Endothelial cell of umbilical vein (primary cell): Measurements from ENCODE around the gene DRD1.

Experiments
- CTCF ChIP-seq, 2 donors: IDR thresholded peaks; 1 replicate in 1 of 2; 2 replicates in 1 of 2; pipeline ENCODE4 v1.5.1; 2011; ENCODE audit warnings: low read length in 2 of 2, mild to moderate bottlenecking in 2 of 2, moderate library complexity in 2 of 2, control low read depth in 1 of 2, inconsistent platforms in 1 of 2, low read depth in 1 of 2; ENCODE audit not compliant: insufficient read depth in 1 of 2; ENCODE audit errors: extremely low read depth in 1 of 2
- EZH2 ChIP-seq: IDR thresholded peaks from 2 replicates; pipeline ENCODE4 v1.6.1; 2012; ENCODE audit warnings: borderline replicate concordance, low read depth, mild to moderate bottlenecking, moderate library complexity, low read length, inconsistent platforms; ENCODE audit not compliant: severe bottlenecking
- MYC ChIP-seq: IDR thresholded peaks from one replicate; pipeline ENCODE4 v1.6.1; 2011; ENCODE audit warnings: mild to moderate bottlenecking, low read depth, low read length
- POLR2A ChIP-seq: IDR thresholded peaks from 2 replicates; pipeline ENCODE4 v1.6.1; 2012; ENCODE audit warnings: low read depth, mild to moderate bottlenecking, control low read depth, low read length
- POLR2AphosphoS5 ChIP-seq: IDR thresholded peaks from 2 replicates; pipeline ENCODE4 v1.6.1; 2012; ENCODE audit warnings: low read depth, mild to moderate bottlenecking, control low read depth, low read length, moderate library complexity; ENCODE audit not compliant: insufficient read depth
- TF ChIP-seq, protein P1 (sequence below): IDR thresholded peaks from 2 replicates; pipeline ENCODE4 v1.6.1; 2011; ENCODE audit not compliant: insufficient read depth, insufficient read length

DNA sequence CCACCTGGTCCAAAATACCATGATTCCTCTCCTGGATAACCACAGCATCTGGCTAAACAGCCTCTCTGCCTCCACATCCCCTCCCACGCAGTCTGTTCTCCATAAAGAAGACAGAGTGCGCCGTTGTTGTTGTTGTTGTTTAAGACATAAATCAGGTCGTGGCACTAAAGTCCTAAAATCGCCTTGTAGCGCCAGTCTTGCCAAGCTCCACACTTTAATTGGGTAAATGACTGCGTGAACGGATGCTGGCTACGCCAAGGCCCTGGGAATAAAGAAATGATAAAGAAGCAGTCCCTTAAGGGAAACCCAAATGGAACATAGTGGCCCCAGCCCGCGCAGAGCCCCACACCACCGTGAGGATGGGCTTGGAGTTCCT, 34.0 kb upstream of the DRD1 start:
- TF ChIP-seq CTCF (IDR thresholded peaks at IDR 0.05; ENCODE audit: extremely low read depth in 1 of 2, insufficient read depth in 1 of 2, low read depth in 1 of 2, low read length in 2 of 2): no peak
- no peak for TF ChIP-seq POLR2A
- no peak for TF ChIP-seq MYC
- TF ChIP-seq EZH2: no peak
- no peak for TF ChIP-seq POLR2AphosphoS5
- TF ChIP-seq, protein P1, sequence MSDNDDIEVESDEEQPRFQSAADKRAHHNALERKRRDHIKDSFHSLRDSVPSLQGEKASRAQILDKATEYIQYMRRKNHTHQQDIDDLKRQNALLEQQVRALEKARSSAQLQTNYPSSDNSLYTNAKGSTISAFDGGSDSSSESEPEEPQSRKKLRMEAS: no peak
